CD4-positive, CD25-positive, alpha-beta regulatory T cell (primary cell): Measurements from ENCODE around the gene PRDM12. TPM values are rescaled to one million over a fixed set of nuclear protein-coding genes. Genes with fewer than 3 reads are reported as not detected.
"Not testable (repeated sequence)": the region's sequence is repeated elsewhere in the genome, so short reads cannot be mapped to it uniquely, and the experiment has no call there.

Experiments
- ATAC-seq, 2 donors: fragments of 150-1000 bp; cut with Tn5 transposase; one replicate each; pipeline ENCODE4 v1.10.0; 2021; ENCODE audit warnings: low read depth in 2 of 2, moderate number of reproducible peaks in 2 of 2, moderate library complexity in 1 of 2
- DNase-seq, 3 donors: peaks; one replicate each; pipeline versions ENCODE4 v3.0.0 to v3.0.0-alpha.2; 2012 to 2022; ENCODE audit warnings: mixed read lengths in 1 of 3
- H3K27ac ChIP-seq: one replicate; pipeline ENCODE4 v1.7.0; 2013; ENCODE audit warnings: mild to moderate bottlenecking, low read length; ENCODE audit not compliant: insufficient read depth, poor library complexity, severe bottlenecking
- H3K27me3 ChIP-seq: one replicate; pipeline ENCODE4 v1.7.0; 2013; ENCODE audit warnings: low read length; ENCODE audit not compliant: control insufficient read depth, insufficient read depth
- H3K36me3 ChIP-seq: one replicate; pipeline ENCODE4 v1.7.0; 2013; ENCODE audit warnings: mild to moderate bottlenecking, low read length, moderate library complexity; ENCODE audit not compliant: control insufficient read depth, insufficient read depth
- H3K4me1 ChIP-seq: 2 replicates; pipeline ENCODE4 v1.7.0; 2013; ENCODE audit warnings: mild to moderate bottlenecking, low read length; ENCODE audit not compliant: insufficient read depth, control insufficient read depth, poor library complexity, severe bottlenecking
- H3K4me3 ChIP-seq: one replicate; pipeline ENCODE4 v1.7.0; 2013; ENCODE audit warnings: low read depth, mild to moderate bottlenecking, low read length, moderate library complexity
- H3K9me3 ChIP-seq, 2 experiments: 1 replicate in 1 of 2; 2 replicates in 1 of 2; pipeline ENCODE4 v1.7.0; 2013; ENCODE audit warnings: low read length in 2 of 2, mild to moderate bottlenecking in 1 of 2, moderate library complexity in 1 of 2; ENCODE audit not compliant: control insufficient read depth in 2 of 2
- H3K27ac Mint-ChIP-seq, 3 donors: one replicate each; pipeline ENCODE4 v1.8.0; 2020 to 2022; ENCODE audit warnings: mild to moderate bottlenecking in 3 of 3, mixed read lengths in 3 of 3, moderate library complexity in 2 of 3
- H3K27me3 Mint-ChIP-seq: one replicate; pipeline ENCODE4 v1.8.0; 2022; ENCODE audit warnings: mild to moderate bottlenecking, mixed read lengths
- H3K36me3 Mint-ChIP-seq: one replicate; pipeline ENCODE4 v1.8.0; 2020; ENCODE audit warnings: mixed read lengths
- H3K4me1 Mint-ChIP-seq, 4 donors: one replicate each; pipeline ENCODE4 v1.8.0; 2020 to 2022; ENCODE audit warnings: mixed read lengths in 4 of 4, mild to moderate bottlenecking in 1 of 4
- H3K4me3 Mint-ChIP-seq, 4 donors: one replicate each; pipeline ENCODE4 v1.8.0; 2020 to 2022; ENCODE audit warnings: mild to moderate bottlenecking in 4 of 4, mixed read lengths in 4 of 4, moderate library complexity in 3 of 4
- H3K9me3 Mint-ChIP-seq, 7 donors: one replicate each; pipeline ENCODE4 v1.8.0; 2020 to 2022; ENCODE audit warnings: mixed read lengths in 7 of 7, mild to moderate bottlenecking in 3 of 7, moderate library complexity in 2 of 7
- polyA plus RNA-seq, 4 donors: library from polyadenylated mRNA; unstranded; fragments of 300-500 nt; fragmentation: Illumina TruSeq; gene quantifications; one replicate each; pipeline ENCODE4 v1.2.3, GENCODE V29; 2021
- total RNA-seq: library from RNA; stranded (reverse); gene quantifications from one replicate; pipeline ENCODE4 v1.2.3, GENCODE V29; 2022

The PRDM12 gene
- total and polyA plus RNA-seq, 5 donors from 2014 or later, result 0.10 TPM; not detected in 4

GRCh38 chr9:130681769-130682420 lies 17.5 kb downstream of the PRDM12 start:
- H3K9me3 ChIP-seq, result peaks cover 4 to 6% of the 10 kb centered on the region in 2 experiments
- H3K4me3 ChIP-seq, result peak overlapping the region; percentile 68
- Mint-ChIP-seq H3K36me3 (no peaks in the 10 kb centered on the region), H3K4me1 (peaks cover 0 to 16% (median 4%) of the 10 kb centered on the region in 4 donors), H3K4me3 (peak overlapping the region; percentile 91 to 100 (median 92)), H3K27ac (peak overlapping the region in 1 of 3 donors; percentile 24), H3K27me3 (peaks cover 33% of the 10 kb centered on the region), H3K9me3 (no peaks in the 10 kb centered on the region)
- DNase-seq, result peak in 1 of 3 donors; percentile 17
- no peaks in the 10 kb centered on the region for H3K36me3 ChIP-seq
- H3K4me1 ChIP-seq, result peaks cover 17% of the 10 kb centered on the region
- H3K27me3 ChIP-seq, result peaks cover 3% of the 10 kb centered on the region
- ATAC-seq, result peak in 1 of 2 donors; percentile 12
- H3K27ac ChIP-seq, result no peak overlapping the region

DNA sequence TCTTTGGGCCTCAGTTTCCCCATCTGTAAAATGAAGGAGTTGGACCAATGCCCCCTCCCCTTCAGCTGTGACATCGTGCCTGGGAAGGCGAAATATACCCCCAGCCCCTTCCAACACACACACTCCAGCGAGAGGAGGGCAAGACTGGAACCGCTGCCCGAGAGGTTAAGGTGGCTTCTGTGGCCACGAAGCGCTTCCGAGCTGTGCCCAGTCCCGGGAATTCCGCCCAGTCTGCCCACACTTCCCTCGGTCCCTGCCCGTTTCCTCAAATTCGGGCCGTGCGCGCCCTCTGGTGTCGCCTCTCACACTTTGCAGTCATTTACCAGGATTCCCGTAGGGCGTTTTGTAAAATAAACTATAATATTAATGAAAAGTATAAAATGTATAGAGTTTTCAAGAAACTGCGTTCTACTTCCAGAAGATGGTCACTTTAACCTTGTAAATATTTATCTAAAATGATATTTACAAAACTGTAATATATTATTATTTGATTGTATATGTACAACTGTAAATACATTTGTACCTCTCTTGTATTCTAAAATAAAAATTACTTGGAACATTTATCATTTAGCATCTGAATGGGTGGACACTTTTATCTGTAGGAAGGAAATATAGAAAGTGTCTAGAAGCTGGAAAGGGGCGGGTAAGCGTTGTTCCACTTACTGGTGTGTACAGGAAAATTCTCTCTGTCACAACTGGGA lies 18.2 kb downstream of the PRDM12 start:
- ATAC-seq (no peak), DNase-seq (peak; percentile 43 to 54 (median 50))
- Histone ChIP-seq H3K36me3 (no peaks in the 10 kb centered on the region), H3K4me3 (peak overlapping the region; percentile 68), H3K4me1 (peaks cover 17% of the 10 kb centered on the region), H3K9me3 (peaks cover 4 to 6% of the 10 kb centered on the region in 2 experiments), H3K27ac (no peak overlapping the region), H3K27me3 (peaks cover 3% of the 10 kb centered on the region)
- H3K27me3 Mint-ChIP-seq, result peaks cover 33% of the 10 kb centered on the region
- peak overlapping the region in 2 of 3 donors; percentile 24 to 83 for H3K27ac Mint-ChIP-seq
- no peaks in the 10 kb centered on the region for H3K36me3 Mint-ChIP-seq
- H3K4me1 Mint-ChIP-seq, result peaks cover 0 to 16% (median 5%) of the 10 kb centered on the region in 4 donors
- peak overlapping the region; percentile 91 to 100 (median 92) for H3K4me3 Mint-ChIP-seq
- H3K9me3 Mint-ChIP-seq, result no peaks in the 10 kb centered on the region

- H3K36me3 Mint-ChIP-seq, result no peaks in the 10 kb centered on the region
- no peak overlapping the region for H3K4me3 ChIP-seq
- H3K4me3 Mint-ChIP-seq, result peak overlapping the region in 1 of 4 donors; percentile 70
- H3K27ac Mint-ChIP-seq, result no peak overlapping the region
- no peaks in the 10 kb centered on the region for H3K36me3 ChIP-seq
- no peak for DNase-seq
- H3K4me1 ChIP-seq, result peaks cover 17% of the 10 kb centered on the region
- H3K9me3 ChIP-seq, result peaks cover 4 to 6% of the 10 kb centered on the region in 2 experiments
- H3K9me3 Mint-ChIP-seq, result no peaks in the 10 kb centered on the region
- peaks cover 3% of the 10 kb centered on the region for H3K27me3 ChIP-seq
- H3K4me1 Mint-ChIP-seq, result peaks cover 0 to 22% (median 11%) of the 10 kb centered on the region in 4 donors
- peaks cover 32% of the 10 kb centered on the region for H3K27me3 Mint-ChIP-seq
- no peak for ATAC-seq
- H3K27ac ChIP-seq, result no peak overlapping the region
These were observed 20.7 kb downstream of the PRDM12 start for GRCh38 chr9:130685104-130685503.

GRCh38 chr9:130685945-130686344 lies 21.6 kb downstream of the PRDM12 start:
- H3K9me3 ChIP-seq, H3K27ac Mint-ChIP-seq: not testable (repeated sequence)

DNA sequence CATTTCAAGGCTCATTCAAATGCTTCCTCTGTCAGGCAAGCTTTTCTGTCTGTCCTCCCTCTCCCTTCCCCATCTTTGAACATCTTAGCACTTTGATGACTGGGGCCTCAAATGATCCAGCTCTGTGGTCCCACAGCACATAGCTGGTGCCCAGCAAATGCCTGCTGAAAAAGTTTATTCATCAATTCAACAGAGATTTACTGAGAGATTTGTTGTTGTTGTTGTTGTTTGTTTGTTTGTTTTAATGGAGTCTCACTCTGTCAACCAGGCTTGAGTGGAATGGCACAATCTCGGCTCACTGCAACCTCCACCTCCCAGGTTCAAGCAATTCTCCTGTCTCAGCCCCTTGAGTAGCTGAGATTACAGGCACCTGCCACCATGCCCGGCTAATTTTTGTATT lies 23.2 kb downstream of the PRDM12 start:
- peaks cover 0 to 4% (median 0%) of the 10 kb centered on the region in 7 donors for H3K9me3 Mint-ChIP-seq
- Histone ChIP-seq H3K36me3 (no peaks in the 10 kb centered on the region), H3K4me1 (peaks cover under 1% of the 10 kb centered on the region), H3K27ac (no peak overlapping the region), H3K9me3 (peaks cover 4 to 6% of the 10 kb centered on the region in 2 experiments), H3K4me3 (no peak overlapping the region), H3K27me3 (peaks cover 3% of the 10 kb centered on the region)
- peaks cover 24% of the 10 kb centered on the region for H3K27me3 Mint-ChIP-seq
- H3K36me3 Mint-ChIP-seq, result peaks cover 3% of the 10 kb centered on the region
- DNase-seq (no peak), ATAC-seq (no peak)
- H3K27ac Mint-ChIP-seq, result no peak overlapping the region
- H3K4me1 Mint-ChIP-seq, result peaks cover 0 to 24% (median 10%) of the 10 kb centered on the region in 4 donors
- H3K4me3 Mint-ChIP-seq, result no peak overlapping the region

More at GRCh38 chr9:130685945-130686344, 21.6 kb downstream of the PRDM12 start:
- Mint-ChIP-seq H3K4me1 (peaks cover 0 to 28% (median 11%) of the 10 kb centered on the region in 4 donors), H3K27me3 (peaks cover 30% of the 10 kb centered on the region)
- not testable (repeated sequence) for H3K27me3 ChIP-seq, H3K36me3 ChIP-seq, H3K4me3 Mint-ChIP-seq, H3K4me3 ChIP-seq, H3K9me3 Mint-ChIP-seq, DNase-seq, ATAC-seq, H3K27ac ChIP-seq, H3K36me3 Mint-ChIP-seq
- peaks cover 12% of the 10 kb centered on the region for H3K4me1 ChIP-seq

DNA sequence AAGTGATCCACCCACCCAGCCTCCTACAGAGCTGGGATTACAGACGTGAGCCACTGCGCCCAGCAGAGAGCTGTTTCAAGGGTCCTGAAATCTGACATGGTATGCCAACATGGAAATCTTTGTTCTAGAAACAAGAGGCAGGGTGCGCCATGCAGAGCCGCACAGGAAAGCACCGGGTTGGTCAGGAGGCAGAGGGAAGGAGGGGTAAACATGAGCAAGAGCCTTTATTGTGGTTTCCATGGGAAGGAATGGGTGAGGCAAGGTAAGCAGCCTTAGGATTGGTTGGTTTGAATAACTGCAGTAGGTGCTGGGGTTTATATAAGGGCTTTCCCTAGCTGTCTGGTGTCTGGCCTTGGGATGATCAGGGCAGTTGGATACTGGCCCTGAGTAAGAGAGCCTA lies 23.7 kb downstream of the PRDM12 start:
- Mint-ChIP-seq H3K27me3 (peaks cover 22% of the 10 kb centered on the region), H3K27ac (no peak overlapping the region)
- H3K9me3 ChIP-seq, result peaks cover 4 to 6% of the 10 kb centered on the region in 2 experiments

GRCh38 chr9:130689572-130689936 lies 25.2 kb downstream of the PRDM12 start:
- Histone ChIP-seq H3K27me3 (peaks cover 3% of the 10 kb centered on the region), H3K4me3 (no peak overlapping the region), H3K9me3 (peaks cover 4 to 6% of the 10 kb centered on the region in 2 experiments), H3K36me3 (no peaks in the 10 kb centered on the region), H3K4me1 (peaks cover 13% of the 10 kb centered on the region), H3K27ac (no peak overlapping the region)
- DNase-seq (no peak), ATAC-seq (no peak)
- Mint-ChIP-seq H3K36me3 (peaks cover 3% of the 10 kb centered on the region), H3K4me3 (peak overlapping the region in 2 of 4 donors; percentile 57 to 87), H3K9me3 (peaks cover 0 to 4% (median 0%) of the 10 kb centered on the region in 7 donors), H3K4me1 (peaks cover 4 to 35% (median 18%) of the 10 kb centered on the region in 4 donors), H3K27me3 (peaks cover 21% of the 10 kb centered on the region), H3K27ac (peak overlapping the region in 1 of 3 donors; percentile 20)

More for the DNA sequence above, 23.7 kb downstream of the PRDM12 start:
- no peak overlapping the region for H3K4me3 ChIP-seq
- no peaks in the 10 kb centered on the region for H3K36me3 ChIP-seq
- peaks cover 3% of the 10 kb centered on the region for H3K4me1 ChIP-seq
- no peak overlapping the region for H3K4me3 Mint-ChIP-seq
- no peak overlapping the region for H3K27ac ChIP-seq
- peaks cover 3% of the 10 kb centered on the region for H3K27me3 ChIP-seq
- peaks cover 0 to 24% (median 12%) of the 10 kb centered on the region in 4 donors for H3K4me1 Mint-ChIP-seq
- ATAC-seq (no peak), DNase-seq (peak in 1 of 3 donors; percentile 23)
- peaks cover 0 to 4% (median 0%) of the 10 kb centered on the region in 7 donors for H3K9me3 Mint-ChIP-seq
- H3K36me3 Mint-ChIP-seq, result peaks cover 3% of the 10 kb centered on the region
